ENCODE measurements around the gene HARBI1. TPM values are rescaled to one million over a fixed set of nuclear protein-coding genes. Genes with fewer than 3 reads are reported as not detected.

HARBI1 gene, protein sequence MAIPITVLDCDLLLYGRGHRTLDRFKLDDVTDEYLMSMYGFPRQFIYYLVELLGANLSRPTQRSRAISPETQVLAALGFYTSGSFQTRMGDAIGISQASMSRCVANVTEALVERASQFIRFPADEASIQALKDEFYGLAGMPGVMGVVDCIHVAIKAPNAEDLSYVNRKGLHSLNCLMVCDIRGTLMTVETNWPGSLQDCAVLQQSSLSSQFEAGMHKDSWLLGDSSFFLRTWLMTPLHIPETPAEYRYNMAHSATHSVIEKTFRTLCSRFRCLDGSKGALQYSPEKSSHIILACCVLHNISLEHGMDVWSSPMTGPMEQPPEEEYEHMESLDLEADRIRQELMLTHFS
- total RNA-seq (1 to 10 TPM; 8.3 to 9.4 TPM), polyA plus RNA-seq (1 to 10 TPM; 5.5 to 7.7 (median 6.0) TPM), total RNA-seq (4.6 to 10.8 (median 7.1) reads per million in 6 experiments)

DNA sequence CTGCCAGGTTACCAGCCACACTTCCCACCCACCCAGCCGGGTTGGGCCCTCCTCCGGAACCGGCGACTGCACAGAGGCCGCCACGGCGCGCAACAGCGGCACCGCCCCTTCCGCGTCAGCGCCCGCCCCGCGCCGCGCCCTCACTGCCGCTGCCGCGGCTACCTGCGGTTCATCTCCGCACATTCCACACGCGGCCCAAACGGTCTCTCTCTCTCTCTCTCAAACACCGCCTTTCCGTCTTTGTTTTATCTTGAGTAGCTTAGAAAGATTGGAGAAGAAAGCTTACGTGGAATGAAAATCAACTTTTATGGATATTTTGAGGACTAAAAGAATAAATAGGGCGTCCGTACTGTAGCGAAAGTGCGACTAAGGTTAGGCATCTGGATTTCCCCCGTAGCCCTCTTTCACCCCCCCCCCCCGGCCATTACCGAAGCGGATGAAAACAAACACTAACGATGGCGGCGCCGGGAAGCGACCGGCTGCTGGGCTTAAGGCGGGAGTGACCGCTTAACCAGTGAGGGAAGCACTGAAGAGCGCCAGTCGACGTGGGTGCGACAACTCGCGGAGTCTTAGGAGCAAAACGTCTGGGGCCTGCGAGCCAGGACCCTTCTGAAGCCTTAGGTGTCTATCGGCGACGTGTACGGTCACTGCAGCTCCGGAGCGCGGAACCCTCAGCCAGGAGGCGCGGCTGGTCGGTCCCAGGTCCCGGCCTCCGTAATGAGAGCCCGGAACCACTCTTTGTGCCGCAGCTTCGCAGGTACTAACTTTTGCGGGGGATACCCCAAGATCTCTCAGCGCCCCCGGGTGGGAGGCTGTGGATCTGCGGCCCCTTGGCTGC is at the start of gene HARBI1, which contains the start of gene ATG13:
Gene HARBI1, minus strand, starts transcription at position 94 of the 838 bp plus-strand sequence. CDS start 990 bp downstream, outside the sequence.
Gene ATG13, plus strand, starts transcription at position 420 of the 838 bp plus-strand sequence. CDS start 26,739 bp downstream, outside the sequence.
- Mint-ChIP-seq H3K4me1 (peaks cover 19 to 55% (median 45%) of the 10 kb centered on the region in 4 donors), H3K4me3 (peak within 1 kb of the TSS; percentile 94 to 100 (median 99)), H3K27ac (peak within 1 kb of the TSS; percentile 98 to 100 (median 100)), H3K36me3 (peaks cover 0 to 24% (median 6%) of the 10 kb centered on the region in 3 donors), H3K9me3 (no peaks in the 10 kb centered on the region), H3K27me3 (no peaks in the 10 kb centered on the region)
- DNase-seq (peak; percentile 86 to 95 (median 92)), ATAC-seq (peak; percentile 94 to 95)
- POLR2A ChIA-PET = interaction anchor here (0.6 to 3.3 kb wide), 16 partner anchors 8 to 1167 kb away, joined by 3 to 30 read pairs (median 4); partner anchors contain the start of genes AMBRA1, ARHGAP1 and ZNF408

DNA sequence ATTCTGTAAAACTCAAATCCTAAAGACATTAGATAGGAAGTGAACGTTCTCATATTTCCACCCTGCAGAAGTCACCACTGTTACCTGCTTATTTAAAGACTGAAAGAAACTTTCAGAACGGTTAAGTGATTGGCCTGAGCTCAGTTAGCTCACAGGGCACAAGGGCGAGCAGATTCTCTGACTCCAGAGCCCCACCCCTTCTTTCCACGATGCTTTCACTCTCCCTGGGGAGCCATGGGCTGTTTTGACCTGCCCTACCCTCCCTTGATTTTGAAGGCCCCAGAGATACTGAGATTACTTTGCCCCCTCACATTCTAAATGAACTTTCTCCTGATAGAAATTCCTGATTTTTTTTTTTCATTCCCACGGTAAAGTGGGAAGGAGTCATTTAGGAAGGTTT is 49.5 kb upstream of the HARBI1 start:
- POLR2A ChIA-PET = no interaction called here
- DNase-seq = no peak

DNA sequence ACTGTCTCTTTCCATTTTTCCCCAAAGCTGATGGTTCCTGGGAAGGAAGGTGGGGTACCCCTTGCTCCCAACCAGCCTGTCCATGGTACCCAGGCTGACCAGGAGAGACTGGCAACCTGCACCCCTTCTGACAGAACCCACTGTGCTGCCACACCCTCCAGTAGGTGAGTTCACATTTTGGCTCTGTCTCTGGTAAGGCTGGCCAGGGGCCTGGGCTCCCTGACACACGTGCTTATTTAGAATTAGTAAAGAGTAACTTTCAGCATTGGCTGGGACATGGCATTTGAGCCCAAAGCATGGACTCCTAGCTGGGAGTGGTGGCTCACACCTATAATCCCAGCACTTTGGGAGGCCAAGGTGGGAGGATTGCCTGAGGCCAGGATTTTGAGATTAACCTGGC is 48.3 kb upstream of the HARBI1 start:
- no peak for ATAC-seq

More for the DNA sequence above, 49.5 kb upstream of the HARBI1 start:
- H3K27ac Mint-ChIP-seq = peak overlapping the region in 4 of 10 donors; percentile 8 to 73 (median 48)
- H3K36me3 Mint-ChIP-seq = peaks cover 0 to 81% (median 23%) of the 10 kb centered on the region in 3 donors
- H3K4me1 Mint-ChIP-seq = peaks cover 13 to 28% (median 26%) of the 10 kb centered on the region in 4 donors
- no peaks in the 10 kb centered on the region for H3K9me3 Mint-ChIP-seq
- no peaks in the 10 kb centered on the region for H3K27me3 Mint-ChIP-seq
- no peak overlapping the region for H3K4me3 Mint-ChIP-seq
- no peak for ATAC-seq

DNA sequence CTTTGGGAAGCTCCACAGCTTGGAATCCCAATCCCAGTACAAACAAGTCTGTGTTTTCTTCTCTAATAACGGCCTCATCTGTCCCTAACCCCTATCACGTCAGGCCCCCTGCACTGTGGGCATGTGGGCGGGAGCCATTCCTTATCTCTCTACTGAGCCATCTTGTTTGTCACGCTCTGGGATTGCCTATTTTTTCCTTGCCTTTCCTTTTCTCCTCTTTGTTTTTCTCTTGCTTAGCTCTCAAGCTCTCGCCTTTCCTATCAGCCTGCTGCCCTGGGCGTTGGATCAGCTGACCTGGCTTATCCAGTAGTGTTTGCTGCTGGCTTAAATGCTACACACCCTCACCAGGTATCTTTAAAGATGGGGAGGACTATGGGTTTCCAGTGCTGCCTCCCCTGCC is 47.6 kb upstream of the HARBI1 start:
- POLR2A ChIA-PET = no interaction called here
- no peaks in the 10 kb centered on the region for H3K27me3 Mint-ChIP-seq
- no peak for ATAC-seq
- H3K27ac Mint-ChIP-seq = peak overlapping the region in 2 of 10 donors; percentile 51 to 66
- no peak overlapping the region for H3K4me3 Mint-ChIP-seq
- peaks cover 4 to 11% (median 8%) of the 10 kb centered on the region in 4 donors for H3K4me1 Mint-ChIP-seq
- peaks cover 0 to 93% (median 28%) of the 10 kb centered on the region in 3 donors for H3K36me3 Mint-ChIP-seq
- no peaks in the 10 kb centered on the region for H3K9me3 Mint-ChIP-seq
- no peak for DNase-seq

More for the DNA sequence above, 48.3 kb upstream of the HARBI1 start:
- Mint-ChIP-seq H3K4me3 (no peak overlapping the region), H3K9me3 (no peaks in the 10 kb centered on the region), H3K27ac (peak overlapping the region in 2 of 10 donors; percentile 22 to 51), H3K36me3 (peaks cover 0 to 89% (median 23%) of the 10 kb centered on the region in 3 donors), H3K4me1 (peaks cover 9 to 17% (median 15%) of the 10 kb centered on the region in 4 donors), H3K27me3 (no peaks in the 10 kb centered on the region)
- POLR2A ChIA-PET = interaction anchor here (0.7 kb wide), 1 partner anchor 78 kb away, joined by 3 read pairs; no protein-coding TSS in a partner anchor
- no peak for DNase-seq

DNA sequence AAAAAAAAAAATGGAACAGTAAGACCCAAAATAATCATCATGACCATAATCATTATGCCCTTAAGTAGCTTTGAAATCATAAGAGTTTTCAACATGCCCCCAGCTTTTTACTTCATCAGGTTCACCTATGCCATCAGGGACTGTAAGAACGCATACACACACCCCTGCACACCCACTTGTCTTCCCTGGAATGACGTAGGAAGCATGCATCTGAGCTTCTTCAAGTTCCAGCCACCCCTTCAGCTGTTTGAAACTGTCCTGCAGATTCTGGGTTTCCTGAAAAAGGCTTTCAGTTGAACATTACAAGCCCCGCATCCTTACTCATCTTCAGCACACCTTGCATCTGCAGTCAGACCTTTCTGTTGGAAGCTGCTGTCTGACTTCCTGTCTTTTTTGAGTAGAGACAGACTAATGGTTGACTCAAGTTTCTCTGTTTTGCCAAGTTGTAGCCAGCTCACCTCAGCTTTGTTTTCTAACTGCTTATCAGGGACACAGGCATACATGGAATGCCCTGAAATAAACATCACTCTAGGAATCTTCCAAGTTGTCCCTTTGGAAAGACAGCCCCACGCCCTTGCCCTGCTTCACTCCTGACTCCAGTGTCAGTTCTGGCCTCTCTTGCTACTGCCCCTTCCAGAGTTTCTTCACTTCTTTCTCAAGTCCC is 46.4 kb upstream of the HARBI1 start:
- no peaks in the 10 kb centered on the region for H3K9me3 Mint-ChIP-seq
- ATAC-seq = no peak
- peaks cover 0 to 1% (median 0%) of the 10 kb centered on the region in 4 donors for H3K4me1 Mint-ChIP-seq
- H3K36me3 Mint-ChIP-seq = peaks cover 0 to 93% (median 32%) of the 10 kb centered on the region in 3 donors
- no peak overlapping the region for H3K4me3 Mint-ChIP-seq
- peak overlapping the region in 4 of 10 donors; percentile 27 to 71 (median 64) for H3K27ac Mint-ChIP-seq
- no peak for DNase-seq
- H3K27me3 Mint-ChIP-seq = no peaks in the 10 kb centered on the region
- POLR2A ChIA-PET = interaction anchor here (0.5 kb wide), 1 partner anchor 35 kb away, joined by 3 read pairs; no protein-coding TSS in a partner anchor

DNA sequence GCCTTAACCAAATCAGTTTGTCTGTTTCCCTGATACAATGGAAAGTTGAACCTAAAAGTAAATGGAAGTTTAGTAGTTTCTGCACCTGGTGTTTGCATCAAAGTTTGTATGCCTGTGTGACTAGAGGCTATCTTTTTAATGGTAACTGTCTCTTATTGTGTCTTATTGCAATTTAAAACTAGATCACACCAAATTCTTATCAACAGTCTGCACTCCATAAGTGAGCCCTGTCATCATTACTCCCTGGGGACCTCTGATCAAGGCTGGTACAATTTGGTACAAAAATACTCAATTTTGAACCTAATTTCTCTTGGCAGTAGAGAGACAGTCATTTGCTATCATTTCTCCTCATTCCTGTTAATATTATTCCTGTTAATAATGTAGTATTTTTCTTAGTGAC is 45.3 kb upstream of the HARBI1 start:
- Mint-ChIP-seq H3K4me3 (no peak overlapping the region), H3K27me3 (no peaks in the 10 kb centered on the region), H3K27ac (no peak overlapping the region), H3K4me1 (no peaks in the 10 kb centered on the region), H3K36me3 (peaks cover 0 to 95% (median 30%) of the 10 kb centered on the region in 3 donors), H3K9me3 (no peaks in the 10 kb centered on the region)
- POLR2A ChIA-PET = interaction anchor here (1.3 kb wide), 1 partner anchor 8 kb away, joined by 3 read pairs; no protein-coding TSS in a partner anchor
- DNase-seq = no peak
- no peak for ATAC-seq

DNA sequence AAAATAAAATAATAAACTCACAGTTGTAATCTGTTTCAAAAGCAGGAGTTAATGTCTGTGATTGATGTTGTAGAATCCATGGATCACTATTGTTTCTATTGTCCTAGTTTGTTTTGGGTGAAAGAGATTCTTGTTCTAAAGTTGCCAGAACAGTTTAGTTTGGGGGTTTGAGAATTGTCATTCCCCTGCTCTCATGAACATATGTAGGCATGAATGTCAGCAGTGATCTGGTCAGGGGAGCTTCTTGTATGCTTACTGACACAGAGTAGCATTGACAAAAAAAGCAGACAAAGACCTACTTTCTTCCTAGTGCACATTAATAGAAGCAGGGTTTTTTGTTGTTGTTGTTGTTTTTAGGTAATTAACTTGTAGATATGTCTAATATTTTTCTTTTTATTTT is 44.8 kb upstream of the HARBI1 start:
- no peaks in the 10 kb centered on the region for H3K9me3 Mint-ChIP-seq
- ATAC-seq = no peak
- H3K27ac Mint-ChIP-seq = peak overlapping the region in 1 of 10 donors; percentile 50
- H3K27me3 Mint-ChIP-seq = no peaks in the 10 kb centered on the region
- no peak overlapping the region for H3K4me3 Mint-ChIP-seq
- DNase-seq = no peak
- POLR2A ChIA-PET = interaction anchor here (0.6 to 1.3 kb wide), 3 partner anchors 9 to 14 kb away, joined by 3 to 4 read pairs (median 3); no protein-coding TSS in a partner anchor
- no peaks in the 10 kb centered on the region for H3K4me1 Mint-ChIP-seq
- peaks cover 3 to 95% (median 34%) of the 10 kb centered on the region in 3 donors for H3K36me3 Mint-ChIP-seq

DNA sequence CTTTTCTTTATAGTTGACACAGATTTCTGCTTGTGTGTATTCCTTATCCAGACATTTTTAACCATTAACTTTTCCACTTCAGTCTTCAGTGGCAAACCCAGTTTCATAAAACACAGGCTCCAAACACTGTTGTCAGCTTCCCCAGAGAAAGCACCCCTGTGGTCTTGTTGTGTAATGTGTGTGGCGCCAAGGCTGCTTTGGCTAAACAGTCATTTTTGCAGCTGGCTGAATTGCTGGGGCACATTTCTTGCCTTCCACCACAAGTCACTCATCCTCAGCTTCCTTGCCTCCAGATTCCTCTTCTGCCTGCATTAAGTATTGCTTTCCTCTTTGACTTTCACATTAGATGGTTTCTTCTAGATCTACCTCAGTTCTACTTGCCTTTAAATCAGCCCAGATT is 42.9 kb upstream of the HARBI1 start:
- POLR2A ChIA-PET = interaction anchor here (1.8 kb wide), 1 partner anchor 40 kb away, joined by 10 read pairs; the partner anchor contains the start of genes ARHGAP1 and ZNF408
- no peaks in the 10 kb centered on the region for H3K9me3 Mint-ChIP-seq
- no peak overlapping the region for H3K4me3 Mint-ChIP-seq
- no peaks in the 10 kb centered on the region for H3K4me1 Mint-ChIP-seq
- ATAC-seq (no peak), DNase-seq (no peak)
- peaks cover 5 to 94% (median 37%) of the 10 kb centered on the region in 3 donors for H3K36me3 Mint-ChIP-seq
- H3K27me3 Mint-ChIP-seq = no peaks in the 10 kb centered on the region
- H3K27ac Mint-ChIP-seq = peak overlapping the region in 2 of 10 donors; percentile 10 to 60

DNA sequence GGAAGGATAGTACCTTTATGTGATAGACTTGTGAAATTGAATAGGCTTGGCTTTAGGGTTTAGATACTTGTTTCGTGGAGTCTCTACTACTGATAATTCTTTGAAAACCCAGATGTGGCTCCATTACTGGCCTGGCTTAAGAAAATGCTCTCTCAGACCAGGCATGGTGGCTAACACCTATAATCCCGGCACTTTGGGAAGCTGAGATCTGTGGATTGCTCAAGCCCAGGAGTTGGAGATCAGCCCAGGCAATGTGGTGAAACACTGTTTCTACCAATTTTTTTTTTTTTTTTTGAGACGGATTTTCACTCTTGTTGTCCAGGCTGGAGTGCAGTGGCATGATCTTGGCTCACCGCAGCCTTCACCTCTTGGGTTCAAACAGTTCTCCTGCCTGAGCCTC is 41.2 kb upstream of the HARBI1 start:
- no peak overlapping the region for H3K4me3 Mint-ChIP-seq
- no peak for DNase-seq
- no peaks in the 10 kb centered on the region for H3K27me3 Mint-ChIP-seq
- H3K4me1 Mint-ChIP-seq = no peaks in the 10 kb centered on the region
- POLR2A ChIA-PET = interaction anchor here (1.8 kb wide), 1 partner anchor 42 kb away, joined by 10 read pairs; the partner anchor contains the start of genes ARHGAP1 and ZNF408
- no peak for ATAC-seq
- H3K27ac Mint-ChIP-seq = peak overlapping the region in 1 of 10 donors; percentile 14
- no peaks in the 10 kb centered on the region for H3K9me3 Mint-ChIP-seq
- peaks cover 5 to 91% (median 34%) of the 10 kb centered on the region in 3 donors for H3K36me3 Mint-ChIP-seq

DNA sequence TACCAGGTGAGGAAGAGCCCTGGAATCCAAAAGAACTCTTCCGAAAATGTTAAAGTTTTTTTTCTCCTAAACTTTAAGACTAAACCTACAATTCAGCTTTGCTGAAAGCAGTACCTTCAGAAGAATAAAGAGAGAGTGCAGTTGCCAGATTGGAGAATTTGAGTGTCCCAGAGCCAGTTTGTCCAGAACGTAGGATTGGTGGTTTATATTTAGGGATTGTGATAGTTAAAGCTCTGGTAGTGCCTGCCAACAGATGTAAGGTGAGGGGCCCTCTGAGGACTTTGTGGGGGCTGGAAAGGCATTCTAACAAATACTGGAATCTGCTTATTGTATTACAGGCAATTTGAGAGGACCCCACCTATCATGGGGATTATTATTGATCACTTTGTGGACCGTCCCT is 40.2 kb upstream of the HARBI1 start:
- Mint-ChIP-seq H3K36me3 (peaks cover 5 to 88% (median 32%) of the 10 kb centered on the region in 3 donors), H3K27me3 (no peaks in the 10 kb centered on the region), H3K27ac (peak overlapping the region in 2 of 10 donors; percentile 27 to 59), H3K4me3 (no peak overlapping the region), H3K9me3 (no peaks in the 10 kb centered on the region), H3K4me1 (no peaks in the 10 kb centered on the region)
- POLR2A ChIA-PET = no interaction called here
- DNase-seq (no peak), ATAC-seq (no peak)

DNA sequence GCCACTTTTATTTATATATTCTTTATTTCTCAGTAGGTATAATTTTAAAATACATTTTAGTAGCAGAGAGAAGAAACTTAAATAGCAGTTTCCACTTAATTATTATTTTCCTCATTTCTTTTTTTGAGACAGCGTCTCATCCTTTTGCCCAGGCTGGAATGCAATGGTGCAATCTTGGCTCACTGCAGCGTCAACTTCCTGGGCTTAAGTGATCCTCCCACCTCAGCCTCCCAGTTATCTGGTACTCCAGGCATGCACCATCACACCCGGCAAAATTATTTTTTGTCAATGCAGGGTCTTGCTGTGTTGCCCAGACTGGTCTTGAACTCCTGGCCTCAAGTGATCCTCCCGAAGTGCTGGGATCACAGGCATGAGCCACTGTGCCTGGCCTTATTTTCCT is 38.6 kb upstream of the HARBI1 start:
- ATAC-seq (no peak), DNase-seq (no peak)
- Mint-ChIP-seq H3K4me3 (no peak overlapping the region), H3K36me3 (peaks cover 5 to 90% (median 42%) of the 10 kb centered on the region in 3 donors), H3K4me1 (no peaks in the 10 kb centered on the region), H3K27ac (no peak overlapping the region), H3K27me3 (no peaks in the 10 kb centered on the region), H3K9me3 (no peaks in the 10 kb centered on the region)
- POLR2A ChIA-PET = no interaction called here

Measured in naive thymus-derived CD8-positive, alpha-beta T cell (primary cell).